COLO668 (cell line): Measurements from ENCODE around the gene MS4A13.
"Not testable (repeated sequence)": the region's sequence is repeated elsewhere in the genome, so short reads cannot be mapped to it uniquely, and the experiment has no call there.

Experiments used
- DNase-seq: peaks from one replicate; lab custom pipeline; 2025; ENCODE audit not compliant: unreplicated experiment; lab: John Stamatoyannopoulos, UW

The MS4A13 gene, protein sequence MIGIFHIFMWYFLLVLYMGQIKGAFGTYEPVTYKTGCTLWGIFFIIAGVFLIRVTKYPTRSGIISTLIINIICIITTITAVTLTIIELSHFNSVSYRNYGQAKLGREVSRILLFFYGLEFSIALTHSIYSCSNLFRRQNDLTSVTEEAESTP

DNA sequence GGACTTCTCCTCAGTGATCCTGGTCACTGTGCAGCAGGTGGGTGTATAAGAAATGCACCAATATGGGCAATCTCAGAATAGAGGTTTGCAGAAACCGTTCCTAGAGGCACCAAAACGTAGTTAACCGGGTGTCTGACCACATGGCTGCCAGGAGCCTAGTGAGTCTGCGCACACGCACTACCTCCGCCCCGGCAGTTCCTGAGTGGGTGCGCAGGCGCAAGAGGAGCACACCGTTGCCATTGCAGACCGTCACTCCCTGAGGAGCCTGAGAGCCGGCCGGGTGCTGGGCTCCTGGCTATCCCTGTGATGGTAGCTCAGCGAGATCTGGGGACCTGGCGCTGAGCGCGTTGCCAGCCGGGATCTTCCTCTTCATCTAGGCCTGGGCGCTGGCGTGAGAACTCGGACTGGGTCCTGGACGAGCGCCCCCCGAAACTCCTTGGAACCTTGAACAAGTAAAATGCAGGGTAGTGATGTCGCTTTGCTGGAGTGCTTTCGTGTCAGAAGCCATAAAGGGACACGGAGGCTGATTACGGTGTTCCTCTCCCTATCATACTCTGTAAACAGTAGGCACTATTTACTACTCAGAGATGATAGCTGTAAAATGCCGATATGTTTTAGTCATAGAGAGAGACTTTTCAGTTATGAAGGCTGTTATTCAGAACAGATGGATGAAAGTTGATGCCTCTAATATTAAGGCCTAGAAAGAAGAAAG lies at the start of gene MS4A13:
Gene MS4A13, plus strand, starts transcription at position 249 of the 712 bp plus-strand sequence. CDS start 2,692 bp downstream, outside the sequence.
- no peak for DNase-seq

DNA sequence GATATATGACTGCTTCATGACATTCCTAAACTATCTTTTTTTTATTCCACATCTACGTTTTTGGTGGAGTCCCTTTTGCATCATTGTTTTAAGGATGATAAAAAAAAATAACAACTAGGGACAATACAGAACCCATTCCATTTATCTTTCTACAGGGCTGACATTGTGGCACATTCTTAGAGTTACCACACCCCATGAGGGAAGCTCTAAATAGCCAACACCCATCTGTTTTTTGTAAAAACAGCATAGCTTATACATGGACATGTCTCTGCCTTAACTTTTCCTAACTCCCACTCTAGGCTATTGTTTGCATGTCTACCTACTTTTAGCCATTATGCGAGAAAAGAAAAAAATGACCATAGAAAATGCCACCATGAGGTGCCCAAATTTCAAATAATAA lies 46.4 kb upstream of the MS4A13 start:
- no peak for DNase-seq

DNA sequence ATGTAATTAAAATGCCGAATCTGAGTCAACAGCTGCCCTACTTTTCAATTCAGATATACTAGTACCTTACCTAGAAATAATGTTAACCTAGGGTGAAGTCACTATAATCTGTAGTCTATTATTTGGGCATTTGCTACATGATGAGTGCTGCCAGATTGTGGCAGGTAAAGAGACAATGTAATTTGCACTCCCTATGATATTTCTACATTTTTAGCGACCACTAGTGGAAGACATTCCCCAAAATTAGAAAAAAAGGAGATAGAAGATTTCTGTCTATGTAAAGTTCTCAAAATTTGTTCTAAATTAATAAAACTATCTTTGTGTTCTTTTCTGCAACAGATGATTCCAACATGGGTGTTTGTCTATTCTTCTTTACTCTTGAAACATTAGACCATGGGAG lies 45.5 kb upstream of the MS4A13 start:
- DNase-seq = no peak

DNA sequence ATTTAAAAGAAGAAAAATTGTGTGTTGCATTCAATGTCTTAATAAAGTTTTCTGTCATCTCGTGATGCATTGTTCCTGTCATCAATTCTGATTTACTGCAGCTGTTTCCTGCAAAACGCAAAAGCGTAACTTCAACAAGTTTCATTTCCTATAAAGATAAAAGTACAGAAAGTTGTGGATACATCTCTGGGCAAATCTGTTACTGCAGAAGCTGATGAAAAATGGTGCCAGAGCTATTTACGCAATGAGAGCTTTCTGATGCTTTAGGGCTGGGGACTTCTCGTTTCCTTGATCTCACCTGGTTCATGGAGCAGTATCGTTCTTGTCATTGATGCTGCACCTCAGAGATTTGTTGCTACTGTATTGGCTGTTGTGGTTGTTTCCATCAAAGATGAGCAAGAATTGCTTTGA lies 38.2 kb upstream of the MS4A13 start:
- DNase-seq = no peak

DNA sequence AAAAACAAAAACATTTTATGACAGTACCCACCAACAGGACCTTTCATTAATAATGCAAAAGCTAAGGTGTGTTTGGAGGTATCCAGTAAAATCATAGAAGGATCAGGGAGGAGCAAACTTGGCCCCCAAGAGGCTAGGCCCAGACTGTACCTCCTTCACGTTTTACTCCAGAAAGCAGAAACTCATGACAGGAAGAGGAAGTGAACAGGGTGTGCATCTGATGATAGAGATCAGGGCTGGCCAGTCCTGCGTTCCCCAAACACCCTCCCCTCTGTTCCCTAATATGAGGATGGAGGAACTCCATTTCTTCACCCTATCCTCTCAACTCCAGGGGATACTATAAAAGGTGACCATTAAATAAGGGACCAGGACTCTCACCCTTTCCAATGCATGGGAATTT lies 32.8 kb upstream of the MS4A13 start:
- DNase-seq = no peak

DNA sequence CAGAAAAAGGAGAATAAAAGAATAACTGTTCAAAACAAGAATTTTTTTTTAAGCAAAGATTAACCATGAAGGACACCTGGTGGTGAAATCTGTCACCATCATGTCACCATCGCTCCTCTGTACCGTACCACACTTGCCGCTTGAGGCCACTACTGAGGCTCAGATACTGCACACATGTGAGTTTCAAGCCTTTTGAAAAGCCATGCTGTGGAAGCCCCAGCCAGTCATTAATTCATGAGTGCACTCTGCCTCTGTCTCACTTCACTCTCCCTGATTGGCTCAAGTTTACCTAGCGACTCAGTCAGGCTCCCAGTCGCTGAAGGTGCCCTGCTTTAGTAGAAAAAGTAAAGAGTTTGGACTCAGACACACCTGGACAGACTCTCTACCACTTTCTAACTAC lies 29.2 kb upstream of the MS4A13 start:
- no peak for DNase-seq

DNA sequence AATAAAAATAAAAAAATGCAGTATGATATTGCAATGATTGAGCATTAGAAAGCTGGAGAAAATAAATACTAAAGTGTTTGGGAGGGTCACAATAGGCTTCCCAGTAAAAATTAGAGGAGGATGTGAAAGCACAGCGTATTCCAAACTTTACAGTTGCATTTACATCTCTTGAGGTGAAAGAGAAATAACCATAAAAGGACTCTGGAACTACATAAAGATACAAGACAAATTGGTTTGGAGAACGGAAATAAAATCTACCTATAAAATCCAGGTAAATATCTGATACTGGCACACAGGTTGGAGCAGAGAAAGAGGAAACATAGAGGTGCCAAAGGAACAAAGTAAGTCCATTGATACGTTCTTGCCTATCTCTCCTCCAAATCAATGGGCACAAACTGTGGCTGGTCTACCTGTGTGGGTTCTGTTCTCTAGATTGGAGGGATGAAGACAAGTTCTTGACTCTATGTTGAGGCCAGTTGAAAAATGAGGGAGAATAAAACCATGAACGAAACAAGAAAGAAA lies 22.6 kb upstream of the MS4A13 start, which contains the start of gene MS4A12:
Gene MS4A12, plus strand, starts transcription at position 291 of the 522 bp plus-strand sequence. CDS start 4,541 bp downstream, outside the sequence.
- DNase-seq = no peak

DNA sequence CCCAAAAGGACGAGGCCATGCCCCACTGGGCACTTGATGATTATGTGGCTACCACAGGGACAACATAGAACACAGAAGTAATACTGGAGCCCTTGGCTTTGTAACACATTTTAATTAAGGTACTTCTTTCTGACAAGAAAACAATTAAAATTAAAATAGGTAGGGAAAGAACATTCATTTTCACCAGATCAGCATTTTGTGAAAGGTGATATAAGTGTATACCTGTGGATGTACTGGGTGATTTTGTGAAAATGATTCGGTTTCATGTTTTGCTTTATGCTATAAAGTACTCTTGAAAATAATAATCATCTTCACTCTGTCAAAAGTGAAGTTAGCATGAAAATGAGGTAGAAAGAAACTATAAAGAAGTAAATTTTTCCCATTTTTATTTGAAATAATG lies 21.7 kb upstream of the MS4A13 start:
- DNase-seq = no peak

DNA sequence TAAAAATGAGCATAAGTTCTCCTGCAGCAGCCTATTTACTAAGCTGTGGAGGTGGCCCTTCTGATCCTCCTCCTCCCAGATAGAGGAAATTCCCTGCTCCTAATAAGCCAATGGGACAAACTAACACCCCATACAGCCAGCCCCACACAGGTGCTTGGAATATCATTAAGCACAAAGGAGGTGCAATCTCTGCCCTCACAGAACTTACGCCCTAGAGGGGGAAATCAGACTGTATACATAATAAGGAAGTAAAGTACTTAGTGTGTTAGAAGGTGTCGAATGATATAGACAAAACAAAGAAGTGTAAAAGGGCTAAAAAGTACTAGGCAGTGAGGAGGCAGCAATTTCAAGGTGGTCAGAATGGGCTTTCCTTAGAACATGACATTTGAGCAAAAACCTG lies 16.8 kb upstream of the MS4A13 start:
- no peak for DNase-seq

DNA sequence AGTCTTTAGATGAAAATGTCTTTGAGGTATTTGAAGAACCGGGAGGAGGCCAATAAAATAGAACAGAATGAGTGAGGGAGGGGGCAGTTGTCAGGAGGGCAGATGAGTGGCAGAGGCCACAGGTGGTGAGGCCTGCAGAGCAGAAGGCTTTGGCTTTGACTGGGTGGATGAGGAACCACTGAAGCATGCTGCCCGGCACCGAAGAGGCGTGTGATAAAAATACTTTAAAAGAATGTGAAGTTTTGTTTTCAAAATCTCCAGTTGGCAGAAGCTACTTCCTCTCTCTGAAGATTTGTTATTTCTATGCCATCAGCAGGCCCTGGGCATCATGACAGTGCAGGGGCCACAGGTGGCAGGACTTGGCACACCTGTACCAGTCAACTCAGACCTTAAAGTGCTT lies 16.3 kb upstream of the MS4A13 start:
- no peak for DNase-seq

DNA sequence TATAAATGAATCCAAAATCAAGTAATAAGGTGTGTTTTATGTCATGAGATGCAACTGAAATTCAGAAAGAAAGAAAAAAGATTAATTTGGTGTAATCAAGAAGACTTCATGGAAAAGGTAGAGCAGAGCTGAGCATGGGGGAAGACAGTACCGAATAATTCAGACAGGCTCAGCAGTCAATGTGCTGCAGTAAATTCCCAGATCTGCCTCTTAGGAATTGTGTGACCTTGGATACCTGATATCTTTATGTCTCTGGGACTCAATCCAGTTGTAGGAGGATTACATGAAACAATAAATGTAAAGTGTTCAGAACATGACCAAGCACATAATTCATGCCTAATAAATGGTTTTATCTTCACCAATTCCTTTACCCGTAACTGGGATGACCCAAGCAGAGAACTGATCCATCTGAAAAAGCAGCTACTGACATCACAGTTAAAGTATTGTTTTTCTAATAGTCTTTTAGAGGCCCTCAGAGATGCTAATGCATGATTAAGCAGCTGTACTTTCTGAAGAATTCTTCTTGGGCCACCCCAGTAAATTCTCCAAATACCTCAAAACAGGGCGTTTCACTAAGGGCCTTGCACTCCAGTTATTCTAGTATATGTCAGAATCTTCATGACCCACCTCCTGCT lies 14.8 kb upstream of the MS4A13 start:
- DNase-seq = no peak

DNA sequence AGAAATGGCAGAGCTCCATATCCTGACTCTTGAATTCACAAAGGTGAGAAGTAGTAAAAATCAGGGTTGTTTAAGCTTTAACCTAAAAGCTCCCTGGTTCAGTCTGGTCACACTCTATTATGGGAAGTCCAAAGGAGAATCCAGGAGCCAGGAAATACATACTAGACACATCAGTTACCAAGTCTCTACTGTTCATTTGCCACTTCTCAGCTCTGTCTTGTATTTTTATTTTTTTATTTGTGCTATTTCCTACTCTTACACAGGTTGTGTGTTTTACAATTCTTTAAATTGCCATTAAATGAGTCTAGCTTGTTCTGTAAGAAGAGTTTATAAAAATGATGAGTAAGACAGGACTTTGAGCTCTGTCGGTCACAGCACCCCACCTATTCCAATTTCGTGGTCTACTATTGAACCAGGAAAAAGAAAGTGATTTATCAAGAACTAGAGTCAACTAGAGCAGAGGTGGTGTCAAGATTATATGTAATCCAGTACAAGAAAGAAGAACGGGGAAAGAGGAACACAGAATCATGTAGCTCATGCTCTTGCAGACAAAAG lies 12.9 kb upstream of the MS4A13 start:
- no peak for DNase-seq

DNA sequence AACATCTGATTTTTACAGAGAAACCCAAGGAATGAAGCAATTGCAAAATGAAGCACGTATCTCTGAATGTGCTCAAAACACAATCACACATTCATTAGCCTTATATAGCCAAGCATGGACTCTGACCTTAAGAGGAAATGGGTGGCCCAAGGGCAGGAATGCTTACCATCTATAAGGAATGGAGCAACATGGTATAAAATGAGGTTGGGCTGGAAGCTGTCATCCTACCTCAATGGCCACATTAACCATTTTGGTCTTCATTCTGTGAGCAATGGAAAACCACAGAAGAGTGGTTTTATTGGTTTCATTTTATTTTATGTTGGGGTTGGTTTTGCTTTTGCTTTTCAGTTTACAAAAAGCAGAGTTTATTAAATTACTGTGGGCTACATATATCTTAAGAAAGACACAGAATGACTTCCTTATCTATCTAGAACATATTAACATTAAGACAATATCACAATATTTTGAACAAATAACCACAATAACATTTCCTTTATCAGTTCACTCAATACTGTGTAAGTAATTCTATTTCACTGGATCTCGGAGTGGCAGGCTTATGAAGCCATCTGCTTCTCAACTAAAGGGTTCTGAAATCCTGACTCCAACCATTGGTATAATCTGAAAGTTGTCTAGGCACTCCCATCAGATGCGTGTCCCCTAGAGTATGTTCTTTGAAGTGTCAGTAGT lies 10.8 kb upstream of the MS4A13 start:
- no peak for DNase-seq

DNA sequence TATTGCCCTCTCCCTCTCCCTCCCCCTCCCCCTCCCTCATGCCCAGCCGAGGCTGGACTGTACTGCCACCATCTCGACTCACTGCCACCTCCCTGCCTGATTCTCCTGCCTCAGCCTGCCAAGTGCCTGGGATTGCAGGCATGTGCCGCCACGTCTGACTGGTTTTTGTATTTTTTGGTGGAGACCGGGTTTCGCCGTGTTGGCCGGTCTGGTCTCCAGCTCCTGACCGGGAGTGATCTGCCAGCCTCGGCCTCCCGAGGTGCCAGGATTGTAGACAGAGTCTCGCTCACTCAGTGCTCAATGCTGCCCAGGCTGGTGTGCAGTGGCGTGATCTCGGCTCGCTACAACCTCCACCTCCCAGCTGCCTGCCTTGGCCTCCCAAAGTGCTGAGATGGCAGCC lies 5.6 kb upstream of the MS4A13 start:
- DNase-seq = not testable (repeated sequence)

DNA sequence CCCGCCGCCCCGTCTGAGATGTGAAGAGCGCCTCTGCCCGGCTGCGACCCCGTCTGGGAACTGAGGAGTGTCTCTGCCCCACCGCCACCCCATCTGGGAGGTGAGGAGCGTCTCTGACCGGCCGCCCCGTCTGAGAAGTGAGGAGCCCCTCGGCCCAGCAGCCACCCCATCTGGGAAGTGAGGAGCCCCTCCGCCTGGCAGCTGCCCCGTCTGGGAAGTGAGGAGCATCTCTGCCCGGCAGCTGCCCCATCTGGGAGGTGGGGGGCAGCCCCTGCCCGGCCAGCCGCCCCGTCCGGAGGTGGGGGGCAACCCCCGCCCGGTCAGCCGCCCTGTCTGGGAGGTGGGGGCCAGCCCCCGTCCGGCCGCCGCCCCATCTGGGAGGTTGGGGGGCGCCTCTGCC lies 5.0 kb upstream of the MS4A13 start:
- DNase-seq = not testable (repeated sequence)

DNA sequence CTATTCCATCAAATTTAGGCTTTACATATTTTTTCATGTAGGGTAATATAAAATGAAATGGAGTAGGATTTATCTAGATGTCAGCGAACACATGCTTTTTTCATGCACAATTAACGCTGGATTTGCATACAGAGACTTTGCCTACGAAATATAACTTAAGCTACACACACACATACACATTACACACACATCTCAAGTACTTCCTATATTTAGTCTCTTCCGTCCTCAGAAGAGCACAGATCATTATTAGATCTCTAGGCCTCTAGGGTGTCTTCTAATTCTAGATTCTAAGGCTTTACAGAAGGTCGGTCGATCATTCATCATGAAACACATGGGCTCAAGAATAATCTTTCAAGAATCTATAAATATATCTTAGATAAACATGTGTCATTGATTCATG lies 3.8 kb upstream of the MS4A13 start:
- DNase-seq = no peak

DNA sequence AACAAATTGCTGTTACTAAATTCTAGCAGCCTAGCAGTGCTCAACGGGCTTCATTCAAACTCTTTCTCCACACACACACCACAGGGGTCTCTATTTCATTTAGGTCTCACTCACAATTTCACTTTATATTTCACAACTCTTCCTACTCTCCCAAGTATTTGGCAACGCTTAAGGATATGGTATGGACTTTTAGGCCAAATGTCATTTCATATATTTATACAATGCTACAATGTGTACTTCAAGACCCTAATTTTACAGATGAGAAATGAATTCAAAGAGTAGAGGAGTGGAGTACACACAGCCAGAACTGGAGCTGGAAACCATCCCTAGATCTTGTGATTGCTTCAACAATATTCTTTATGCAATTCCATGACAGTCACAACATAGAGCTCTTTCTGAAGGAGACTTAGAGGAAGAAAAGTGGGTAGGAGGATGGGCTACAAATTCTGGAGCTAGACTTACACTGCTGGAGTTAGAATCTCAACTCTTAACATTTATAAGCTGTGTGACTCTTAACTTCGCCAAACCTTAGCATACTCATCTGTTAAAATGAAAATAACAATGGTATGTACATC lies 2.5 kb upstream of the MS4A13 start:
- DNase-seq = no peak

DNA sequence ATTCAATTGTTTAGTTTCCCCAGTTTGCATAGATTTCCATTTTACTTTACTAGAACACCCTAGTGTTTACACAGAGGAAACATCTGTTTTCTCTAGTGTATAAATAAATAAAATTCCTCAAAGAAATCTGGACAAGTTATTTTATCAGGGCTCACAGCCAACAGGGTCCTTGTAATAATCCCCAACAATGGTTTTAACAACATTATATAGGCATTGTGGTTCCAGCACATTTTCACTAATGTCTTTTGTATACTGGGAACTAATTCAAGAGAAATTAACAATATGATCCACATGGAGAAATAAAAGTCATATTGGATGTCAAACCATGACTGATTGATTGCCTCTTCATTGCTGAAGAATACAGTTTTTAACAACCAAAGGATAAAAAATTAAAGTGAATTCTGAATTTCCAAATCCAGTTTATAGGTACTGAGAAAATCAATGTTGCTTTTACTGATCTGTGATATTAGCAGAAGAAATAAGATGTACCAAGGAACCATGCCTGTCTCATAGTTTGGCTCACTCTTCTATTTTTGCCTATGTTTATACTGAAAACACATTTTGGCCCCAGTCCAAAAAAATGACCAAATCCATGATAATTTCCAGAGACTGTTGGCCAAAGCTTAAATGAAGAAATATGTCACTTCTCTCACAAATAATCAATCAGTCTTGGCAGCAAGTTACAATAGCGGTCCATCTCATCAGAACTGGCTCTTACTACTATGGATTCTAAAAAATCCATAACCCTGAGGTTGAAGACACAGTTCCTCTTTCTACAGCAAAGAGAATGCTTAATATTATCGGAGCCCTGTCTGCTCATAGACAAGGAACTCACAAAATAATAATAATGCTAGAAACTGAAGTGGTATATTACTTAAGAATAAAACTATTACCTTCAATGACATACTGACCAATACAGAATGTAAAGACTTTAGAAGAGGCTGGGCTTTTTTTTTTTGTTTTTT lies 1.4 kb upstream of the MS4A13 start:
- DNase-seq = no peak

DNA sequence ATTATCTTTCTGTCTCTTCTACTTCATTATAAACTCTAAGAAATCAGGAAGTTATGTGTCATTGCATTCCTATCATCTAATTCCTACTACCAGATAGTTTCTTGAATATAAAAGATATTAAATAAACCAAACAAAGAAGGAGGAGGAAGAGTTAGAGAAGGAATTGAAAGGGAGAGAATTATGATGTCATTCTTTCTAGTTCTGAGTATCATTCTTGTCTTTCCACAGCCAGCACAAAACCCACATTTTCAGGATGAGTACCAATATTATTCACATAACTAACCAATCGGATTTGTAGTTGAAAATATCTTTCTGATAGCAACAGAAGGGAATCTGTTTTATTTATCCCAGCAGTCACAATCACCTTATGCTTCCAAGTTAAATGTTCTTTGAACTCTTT lies 13.3 kb downstream of the MS4A13 start:
- DNase-seq = no peak

DNA sequence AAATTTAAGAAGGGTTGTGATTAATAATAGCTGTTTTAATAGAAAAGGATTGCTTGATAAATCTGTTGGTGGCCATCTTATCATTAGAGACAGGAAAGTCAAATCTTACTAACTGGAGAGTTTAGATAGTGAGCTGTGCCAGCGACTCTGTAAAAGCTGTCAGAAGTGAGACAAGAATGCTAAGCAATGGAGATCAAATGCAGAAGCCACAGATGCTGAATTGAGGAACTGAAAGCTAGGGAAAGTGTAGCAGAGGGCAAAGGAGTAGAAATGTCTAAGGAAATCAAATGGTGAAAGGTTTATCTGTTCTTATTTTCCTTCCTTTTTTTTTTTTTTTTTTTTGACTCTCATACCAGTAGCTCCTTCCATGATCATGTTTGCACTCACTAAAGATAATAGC lies 13.7 kb downstream of the MS4A13 start:
- DNase-seq = no peak
